Erythroblast (primary cell): ENCODE results near the gene SPOCK1.

Source experiments
- DNase-seq, 2 experiments: peaks; one replicate each; lab custom pipeline; 2025; lab: John Stamatoyannopoulos, UW
- GATA1 ChIP-seq: IDR thresholded peaks from 2 replicates; pipeline ENCODE4 v1.6.1; 2011; ENCODE audit warnings: low read depth, mild to moderate bottlenecking, control low read depth, low read length, moderate library complexity
- POLR2A ChIP-seq: IDR thresholded peaks from 2 replicates; pipeline ENCODE4 v1.6.1; 2011; ENCODE audit warnings: mild to moderate bottlenecking, low read length

Gene SPOCK1

GRCh38 chr5:137212471-137212870 is 286.7 kb downstream of the SPOCK1 start:
- DNase-seq, result no peak
- TF ChIP-seq POLR2A, result no peak
- no peak for TF ChIP-seq GATA1

DNA sequence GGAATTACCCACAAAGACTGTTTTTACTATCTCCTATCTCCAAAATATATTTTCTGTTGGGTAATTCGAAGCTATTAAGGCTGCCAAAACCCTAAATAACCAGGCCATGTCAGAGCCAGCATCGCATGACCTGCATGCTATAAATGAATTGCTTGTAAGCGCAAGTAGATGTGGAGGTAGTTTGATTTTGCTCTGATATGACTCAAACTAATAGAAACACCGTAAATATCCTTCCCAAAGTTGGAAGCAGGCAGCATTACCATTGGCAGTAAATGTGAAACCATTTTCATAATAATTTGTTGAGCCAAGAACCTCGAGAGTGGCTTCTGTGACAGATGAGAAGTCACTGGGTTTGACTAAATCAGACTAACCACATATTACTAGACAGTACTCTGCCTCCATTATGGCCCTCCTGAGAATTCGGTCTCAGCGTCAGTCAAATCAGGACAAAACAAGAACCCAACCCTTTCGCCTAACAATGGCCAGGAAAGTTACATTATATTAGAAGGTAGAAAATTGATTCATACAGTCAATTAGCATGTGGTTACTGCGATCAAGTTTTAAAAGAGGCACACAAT is 289.8 kb downstream of the SPOCK1 start:
- DNase-seq, result no peak
- TF ChIP-seq POLR2A (no peak), GATA1 (no peak)

GRCh38 chr5:137207023-137207760 is 291.9 kb downstream of the SPOCK1 start:
- TF ChIP-seq POLR2A (no peak), GATA1 (no peak)
- no peak for DNase-seq

DNA sequence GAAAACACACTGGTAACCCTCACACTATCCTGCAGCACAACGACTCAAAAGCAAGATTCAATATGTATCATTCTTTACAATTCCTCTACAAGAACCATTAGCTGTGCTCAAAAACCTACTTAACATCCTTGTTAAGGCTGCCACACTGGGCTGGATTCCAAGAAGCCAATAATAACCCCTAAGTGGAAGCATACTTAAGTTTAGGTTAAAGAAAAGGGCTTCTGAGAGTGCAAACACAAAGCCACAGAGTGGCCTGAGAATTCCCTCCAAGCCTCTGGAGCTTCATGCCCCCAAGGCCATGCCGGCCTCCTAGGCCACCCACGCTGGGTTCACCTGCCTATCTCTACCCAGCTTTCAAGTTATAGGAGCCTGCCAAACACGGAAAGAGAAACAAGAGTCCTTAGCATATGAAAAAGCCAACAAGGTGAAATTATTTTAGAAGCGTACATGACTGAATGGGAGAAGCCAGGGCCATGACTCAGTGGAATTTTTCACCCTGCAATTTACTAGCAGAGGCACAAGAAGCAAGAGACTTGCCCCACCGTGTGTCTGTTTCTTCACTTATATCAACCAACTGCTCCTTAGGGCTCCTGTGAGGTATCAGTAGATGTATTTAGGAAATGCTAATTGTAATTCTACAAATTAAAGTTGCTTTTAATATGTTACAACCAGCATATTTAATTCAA is 293.0 kb downstream of the SPOCK1 start:
- no peak for DNase-seq

GRCh38 chr5:137205231-137206027 is 293.7 kb downstream of the SPOCK1 start:
- DNase-seq, result no peak
- no peak for TF ChIP-seq POLR2A
- TF ChIP-seq GATA1, result no peak

More for the DNA sequence above, 293.0 kb downstream of the SPOCK1 start:
- TF ChIP-seq POLR2A (no peak), GATA1 (no peak)

- no peak for DNase-seq
- no peak for TF ChIP-seq POLR2A
- TF ChIP-seq GATA1, result no peak
These were observed 296.0 kb downstream of the SPOCK1 start for GRCh38 chr5:137203011-137203632.

DNA sequence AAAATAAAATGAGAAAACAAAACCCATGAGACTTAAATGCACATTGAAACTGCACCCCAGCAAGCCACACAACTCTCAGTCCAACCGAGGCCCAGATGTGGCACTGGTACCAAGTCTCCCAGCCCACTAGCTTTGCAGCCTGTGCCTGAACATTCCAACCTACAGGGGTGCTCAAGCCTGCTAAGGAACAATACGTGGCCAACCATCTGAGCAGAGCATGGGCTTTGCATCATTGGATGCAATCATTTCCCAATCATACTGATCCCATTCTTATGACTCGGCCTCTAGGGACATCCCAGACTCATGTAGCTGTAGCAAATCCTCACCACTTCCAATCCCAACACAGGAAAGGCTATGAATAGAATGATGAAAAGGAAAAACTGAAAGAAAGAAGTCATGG is 297.2 kb downstream of the SPOCK1 start:
- TF ChIP-seq POLR2A (no peak), GATA1 (no peak)
- DNase-seq, result no peak

GRCh38 chr5:137200906-137201700 is 298.0 kb downstream of the SPOCK1 start:
- no peak for DNase-seq
- TF ChIP-seq GATA1 (no peak), POLR2A (no peak)

GRCh38 chr5:137199966-137200365 is 299.2 kb downstream of the SPOCK1 start:
- no peak for DNase-seq

GRCh38 chr5:137199201-137199600 is 299.9 kb downstream of the SPOCK1 start:
- no peak for TF ChIP-seq GATA1
- no peak for DNase-seq

More at GRCh38 chr5:137199966-137200365, 299.2 kb downstream of the SPOCK1 start:
- TF ChIP-seq POLR2A (no peak), GATA1 (no peak)

GRCh38 chr5:137195483-137195882 is 303.6 kb downstream of the SPOCK1 start:
- no peak for TF ChIP-seq POLR2A
- TF ChIP-seq GATA1, result no peak

DNA sequence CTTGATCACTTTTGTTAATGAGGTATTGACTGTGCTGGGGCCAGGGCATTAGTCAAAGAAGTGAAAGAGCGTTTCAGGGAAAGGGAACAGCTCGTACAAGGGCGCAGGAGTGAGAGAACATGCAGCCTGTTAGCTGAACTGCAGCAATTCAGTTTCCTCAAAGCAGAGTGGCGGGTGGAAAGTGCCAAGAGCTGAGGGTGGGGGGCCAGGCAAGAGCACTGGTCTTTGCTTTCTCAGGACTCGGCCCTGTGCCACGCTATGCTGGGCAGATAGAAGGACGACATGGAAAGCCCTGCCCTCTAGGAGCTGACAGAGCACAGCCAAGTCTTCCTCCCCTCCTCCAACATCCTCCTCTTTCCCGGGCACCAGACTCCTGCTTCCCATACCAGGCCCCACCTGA is 304.8 kb downstream of the SPOCK1 start:
- no peak for TF ChIP-seq GATA1
- no peak for TF ChIP-seq POLR2A
- no peak for DNase-seq

More at GRCh38 chr5:137195483-137195882, 303.6 kb downstream of the SPOCK1 start:
- DNase-seq, result no peak
